Ovary (tissue), 3 donors: ENCODE data around the gene HRG.

Source experiments
- CTCF ChIP-seq, 3 donors: fragments of 450-650 bp in 2 of 3; fragments of 200-600 bp in 1 of 3; IDR thresholded peaks; one replicate each; pipeline versions ENCODE4 v1.5.1 to v1.8.0; 2016 to 2022; ENCODE audit warnings: antibody characterized with exemption in 3 of 3, mild to moderate bottlenecking in 1 of 3
- EP300 ChIP-seq: sonication (generic); formaldehyde crosslinking; IDR thresholded peaks from one replicate; pipeline ENCODE4 v1.6.1; 2017; ENCODE audit warnings: antibody characterized with exemption
- POLR2A ChIP-seq: fragments of 450-650 bp; IDR thresholded peaks from one replicate; pipeline ENCODE4 v1.6.1; 2017; ENCODE audit warnings: antibody characterized with exemption, mild to moderate bottlenecking, moderate library complexity
- donor health status: DM: no; HTN: no; CAD: no.

GRCh38 chr3:186636536-186636935, 29.3 kb upstream of the HRG start:
- TF ChIP-seq CTCF (IDR thresholded peaks at IDR 0.05) (no peak), POLR2A (no peak), EP300 (no peak)
